Measurements from ENCODE around the gene FABP6.
"Not testable (repeated sequence)": the region's sequence is repeated elsewhere in the genome, so short reads cannot be mapped to it uniquely, and the experiment has no call there.

Gene FABP6

GRCh38 chr5:160221082-160221481 lies 8.2 kb upstream of the FABP6 start:
- no peak for DNase-seq (ENCODE audit: low spot score)

GRCh38 chr5:160227012-160227411 lies 2.3 kb upstream of the FABP6 start:
- DNase-seq (ENCODE audit: low spot score), result no peak

GRCh38 chr5:160230686-160231527 lies 1.6 kb downstream of the FABP6 start:
- DNase-seq (ENCODE audit: low spot score), result peak; percentile 45

GRCh38 chr5:160231783-160232342 lies 2.6 kb downstream of the FABP6 start:
- DNase-seq (ENCODE audit: low spot score), result no peak

GRCh38 chr5:160233215-160233614 lies 3.9 kb downstream of the FABP6 start:
- DNase-seq (ENCODE audit: low spot score), result no peak

GRCh38 chr5:160235731-160236130 lies 6.4 kb downstream of the FABP6 start:
- DNase-seq (ENCODE audit: low spot score), result no peak

GRCh38 chr5:160237571-160238093 lies 8.3 kb downstream of the FABP6 start:
- DNase-seq (ENCODE audit: low spot score), result no peak

- DNase-seq (ENCODE audit: low spot score), result no peak
Measured at GRCh38 chr5:160240350-160240749, 11.0 kb downstream of the FABP6 start.

- DNase-seq (ENCODE audit: low spot score), result no peak
Measured at GRCh38 chr5:160242145-160242544, 12.8 kb downstream of the FABP6 start.

GRCh38 chr5:160245506-160246086 lies 16.3 kb downstream of the FABP6 start:
- no peak for DNase-seq (ENCODE audit: low spot score)

- DNase-seq (ENCODE audit: low spot score), result not testable (repeated sequence)
Measured at GRCh38 chr5:160249570-160249969, 20.3 kb downstream of the FABP6 start.

- no peak for DNase-seq (ENCODE audit: low spot score)
Measured at GRCh38 chr5:160250226-160250625, 20.9 kb downstream of the FABP6 start.

- no peak for DNase-seq (ENCODE audit: low spot score)
Measured at GRCh38 chr5:160250826-160251225, 21.5 kb downstream of the FABP6 start.

- no peak for DNase-seq (ENCODE audit: low spot score)
Measured at GRCh38 chr5:160251406-160252155, 22.3 kb downstream of the FABP6 start.

GRCh38 chr5:160252916-160253315 lies 23.6 kb downstream of the FABP6 start:
- DNase-seq (ENCODE audit: low spot score), result no peak

GRCh38 chr5:160253441-160253840 lies 24.1 kb downstream of the FABP6 start:
- no peak for DNase-seq (ENCODE audit: low spot score)

GRCh38 chr5:160254706-160255105 lies 25.4 kb downstream of the FABP6 start:
- DNase-seq (ENCODE audit: low spot score), result no peak

GRCh38 chr5:160259341-160259740 lies 30.0 kb downstream of the FABP6 start:
- DNase-seq (ENCODE audit: low spot score), result no peak

- DNase-seq (ENCODE audit: low spot score), result no peak
Measured at GRCh38 chr5:160260006-160260775, 30.9 kb downstream of the FABP6 start.

- no peak for DNase-seq (ENCODE audit: low spot score)
Measured at GRCh38 chr5:160260881-160261815, 31.8 kb downstream of the FABP6 start.

Measured in AG08395 (cell line).